Lung (tissue), 12 donors: Measurements from ENCODE around the gene ALS2. TPM values are rescaled to one million over a fixed set of nuclear protein-coding genes. Genes with fewer than 3 reads are reported as not detected.
A peak's percentile ranks its signal among the peaks of the same experiment; 100 is the strongest.
"Not testable (repeated sequence)": the region's sequence is repeated elsewhere in the genome, so short reads cannot be mapped to it uniquely, and the experiment has no call there.

Experiments
- ATAC-seq: fragments of 200-7000 bp; cut with Tn5 transposase; one replicate; pipeline ENCODE4 v1.9.1; 2020; ENCODE audit warnings: moderate number of reproducible peaks; ENCODE audit not compliant: insufficient read depth, low FRiP score
- DNase-seq, 3 donors: peaks; one replicate each; pipeline ENCODE4 v3.0.0-alpha.2; 2013 to 2017
- H3K27ac ChIP-seq, 2 donors: one replicate each; pipeline ENCODE4 v1.5.1; 2013; ENCODE audit warnings: mild to moderate bottlenecking in 2 of 2, moderate library complexity in 2 of 2, control low read depth in 1 of 2, inconsistent platforms in 1 of 2, low read depth in 1 of 2, low read length in 1 of 2
- H3K27me3 ChIP-seq, 3 donors: one replicate each; pipeline ENCODE4 v1.5.1; 2013; ENCODE audit warnings: low read length in 2 of 3; ENCODE audit not compliant: control insufficient read depth in 3 of 3, insufficient read depth in 3 of 3
- H3K36me3 ChIP-seq, 4 donors: one replicate each; pipeline ENCODE4 v1.5.1; 2013; ENCODE audit warnings: low read length in 4 of 4, mild to moderate bottlenecking in 1 of 4, moderate library complexity in 1 of 4; ENCODE audit not compliant: control insufficient read depth in 4 of 4, insufficient read depth in 4 of 4
- H3K4me1 ChIP-seq, 5 donors: one replicate each; pipeline ENCODE4 v1.5.1; 2013; ENCODE audit warnings: low read length in 5 of 5, mild to moderate bottlenecking in 2 of 5, moderate library complexity in 1 of 5; ENCODE audit not compliant: control insufficient read depth in 5 of 5, insufficient read depth in 5 of 5
- H3K4me3 ChIP-seq: one replicate; pipeline ENCODE4 v1.5.1; 2013; ENCODE audit warnings: mild to moderate bottlenecking, control low read depth, moderate library complexity
- H3K9ac ChIP-seq, 2 donors: one replicate each; pipeline ENCODE4 v1.5.1; 2013; ENCODE audit warnings: low read length in 2 of 2, control low read depth in 1 of 2; ENCODE audit not compliant: insufficient read depth in 1 of 2
- H3K9me3 ChIP-seq, 4 donors: one replicate each; pipeline ENCODE4 v1.5.1; 2013; ENCODE audit warnings: low read length in 3 of 4, mild to moderate bottlenecking in 1 of 4, moderate library complexity in 1 of 4; ENCODE audit not compliant: control insufficient read depth in 4 of 4, insufficient read depth in 3 of 4
- WGBS, 2 donors: extraction: QIAGEN DNeasy Blood & Tissue Kit; methylation state at CpG; one replicate each; pipeline ENCODE4 v1.1.7; 2013; 5-methylcytosine and 5-hydroxymethylcytosine counted together
- polyA plus RNA-seq, 2 donors: library from polyadenylated mRNA; stranded (reverse); fragments of 200-250 nt; gene quantifications; one replicate each; pipeline ENCODE4 v1.2.1, GENCODE V29; 2013
- total RNA-seq, 2 donors: library from RNA; depleted of rRNA in 1 of 2; stranded (reverse); fragments of >200 nt in 1 of 2; gene quantifications; one replicate each; pipeline ENCODE4 v1.2.1, GENCODE V29; 2014 to 2021
- TF ChIP-seq, protein P1 (sequence below): IDR thresholded peaks from 2 replicates; pipeline ENCODE4 v1.5.1; 2012; ENCODE audit warnings: mild to moderate bottlenecking; ENCODE audit errors: control extremely low read depth, extremely low read depth
- donor health status: control.
- donor health status: control.
- donor health status: Bipolar disorder and iron deficiency.
- donor health status: healthy.
- donor health status: DM: yes; HTN: yes; CAD: no.

The ALS2 gene
- total and polyA plus RNA-seq, 4 donors, result 6.1 to 34.6 (median 15.3) TPM

DNA sequence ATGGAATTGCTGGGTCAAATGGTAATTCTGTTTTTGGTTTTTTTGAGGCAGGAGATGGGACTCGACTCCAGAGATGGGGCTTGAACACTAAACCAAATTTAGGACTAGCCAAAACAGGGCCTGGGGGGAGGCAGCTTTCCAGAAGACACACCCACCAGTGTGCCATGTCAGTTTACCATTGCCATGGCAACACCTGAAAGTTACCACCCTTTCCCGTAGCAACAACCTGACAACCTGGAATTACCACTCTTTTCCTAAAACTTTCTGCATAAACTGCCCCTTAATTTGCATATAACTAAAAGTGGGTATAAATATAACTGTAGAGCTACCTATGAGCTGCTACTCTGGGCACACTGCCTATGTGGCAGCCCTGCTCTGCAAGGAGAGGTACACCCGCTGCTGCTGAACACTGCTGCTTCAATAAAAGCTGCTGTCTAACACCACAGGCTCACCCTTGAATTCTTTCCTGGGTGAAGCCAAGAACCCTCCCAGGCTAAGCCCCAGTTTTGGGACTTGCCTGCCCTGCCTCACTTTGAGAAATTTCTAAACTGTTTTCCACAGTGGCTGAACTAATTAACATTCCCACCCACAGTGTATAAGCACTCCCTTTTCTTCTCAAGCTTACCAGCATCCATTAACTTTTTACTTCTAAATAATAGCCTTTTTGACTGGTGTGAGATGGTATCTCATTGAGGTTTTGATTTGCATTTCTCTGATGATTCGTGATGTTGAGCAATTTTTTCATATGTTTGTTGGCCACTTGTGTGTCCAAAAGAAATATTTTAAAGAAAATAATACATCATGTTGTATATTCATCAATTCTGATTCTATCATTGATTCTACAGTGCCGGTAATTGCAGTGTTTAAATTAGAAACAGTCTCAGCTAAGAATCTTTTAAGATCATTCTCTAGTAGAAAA, 36.2 kb upstream of the ALS2 start:
- no peak overlapping the region for H3K4me3 ChIP-seq
- 89 to 95% methylated on average over 5 of the region's 5 CpGs for WGBS, 2 donors

DNA sequence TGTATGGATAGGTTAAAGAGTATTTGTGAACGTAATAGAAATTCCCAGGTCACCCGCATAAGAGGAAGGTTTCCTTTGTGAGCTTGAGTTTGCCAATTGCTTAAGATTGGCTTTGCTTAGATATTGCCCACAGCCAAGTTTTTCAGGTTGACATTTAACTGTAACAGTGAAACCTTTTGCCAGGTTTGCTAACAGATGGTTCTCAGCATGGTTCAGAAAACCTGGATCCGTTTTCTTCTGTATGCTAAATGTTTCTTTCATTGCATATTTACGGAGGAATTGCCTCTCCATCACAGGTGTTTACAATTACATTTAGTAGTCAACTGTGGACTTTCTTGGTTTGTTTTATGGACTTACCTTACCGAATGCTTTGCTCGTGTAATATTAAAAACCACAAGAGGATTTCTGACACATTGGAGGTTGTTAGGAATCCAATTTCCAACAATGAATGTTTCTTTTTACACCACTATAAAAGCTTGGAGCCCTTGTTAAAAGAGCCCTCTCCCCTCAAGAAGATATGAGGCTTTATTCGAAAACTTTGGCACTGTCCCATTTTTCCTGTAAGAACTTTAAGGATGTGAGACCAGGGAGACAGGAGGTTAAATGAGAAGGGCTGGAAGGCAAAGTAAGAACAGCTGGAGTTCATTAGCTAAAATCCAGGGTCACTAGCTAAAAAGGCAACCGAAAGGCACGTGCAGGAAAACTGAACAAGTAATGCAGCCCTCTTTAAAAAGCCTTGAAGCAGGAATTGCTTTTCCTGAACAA, 33.4 kb upstream of the ALS2 start:
- Histone ChIP-seq H3K9me3 (no peaks in the 10 kb centered on the region), H3K36me3 (no peaks in the 10 kb centered on the region), H3K27me3 (no peaks in the 10 kb centered on the region), H3K4me3 (no peak overlapping the region), H3K27ac (no peak overlapping the region), H3K4me1 (no peaks in the 10 kb centered on the region), H3K9ac (no peak overlapping the region)
- TF ChIP-seq, protein P1, sequence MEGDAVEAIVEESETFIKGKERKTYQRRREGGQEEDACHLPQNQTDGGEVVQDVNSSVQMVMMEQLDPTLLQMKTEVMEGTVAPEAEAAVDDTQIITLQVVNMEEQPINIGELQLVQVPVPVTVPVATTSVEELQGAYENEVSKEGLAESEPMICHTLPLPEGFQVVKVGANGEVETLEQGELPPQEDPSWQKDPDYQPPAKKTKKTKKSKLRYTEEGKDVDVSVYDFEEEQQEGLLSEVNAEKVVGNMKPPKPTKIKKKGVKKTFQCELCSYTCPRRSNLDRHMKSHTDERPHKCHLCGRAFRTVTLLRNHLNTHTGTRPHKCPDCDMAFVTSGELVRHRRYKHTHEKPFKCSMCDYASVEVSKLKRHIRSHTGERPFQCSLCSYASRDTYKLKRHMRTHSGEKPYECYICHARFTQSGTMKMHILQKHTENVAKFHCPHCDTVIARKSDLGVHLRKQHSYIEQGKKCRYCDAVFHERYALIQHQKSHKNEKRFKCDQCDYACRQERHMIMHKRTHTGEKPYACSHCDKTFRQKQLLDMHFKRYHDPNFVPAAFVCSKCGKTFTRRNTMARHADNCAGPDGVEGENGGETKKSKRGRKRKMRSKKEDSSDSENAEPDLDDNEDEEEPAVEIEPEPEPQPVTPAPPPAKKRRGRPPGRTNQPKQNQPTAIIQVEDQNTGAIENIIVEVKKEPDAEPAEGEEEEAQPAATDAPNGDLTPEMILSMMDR, result no peak
- DNase-seq, result peak in 2 of 3 donors; percentile 15 to 18
- 72 to 83% methylated on average over 9 of the region's 9 CpGs for WGBS, 2 donors
- no peak for ATAC-seq

More for the DNA sequence above, 36.2 kb upstream of the ALS2 start:
- Histone ChIP-seq H3K4me1 (no peaks in the 10 kb centered on the region), H3K9me3 (no peaks in the 10 kb centered on the region), H3K9ac (no peak overlapping the region), H3K27ac (no peak overlapping the region), H3K36me3 (no peaks in the 10 kb centered on the region), H3K27me3 (no peaks in the 10 kb centered on the region)
- ATAC-seq, result no peak
- TF ChIP-seq, protein P1, result no peak
- DNase-seq, result no peak

DNA sequence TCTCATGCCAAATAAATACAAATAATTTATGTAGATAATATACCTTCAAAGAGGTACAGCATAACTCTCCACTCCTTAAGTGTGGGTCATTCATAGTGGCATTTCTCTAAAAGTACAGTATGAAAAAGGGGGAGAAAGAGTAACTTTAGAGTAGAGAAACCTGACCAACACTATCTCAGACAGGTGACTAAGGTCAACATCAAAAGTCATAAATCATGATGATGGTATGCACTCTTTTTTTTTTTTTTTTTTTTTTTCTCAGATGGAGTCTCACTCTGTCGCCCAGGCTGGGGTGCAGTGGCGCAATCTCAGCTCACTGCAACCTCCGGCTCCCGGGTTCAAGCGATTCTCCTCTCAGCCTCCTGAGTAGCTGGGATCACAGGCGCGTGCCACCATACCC, 29.9 kb upstream of the ALS2 start:
- not testable (repeated sequence) for H3K4me3 ChIP-seq, DNase-seq, H3K9me3 ChIP-seq, ATAC-seq, H3K9ac ChIP-seq, H3K36me3 ChIP-seq, H3K27ac ChIP-seq, H3K27me3 ChIP-seq
- H3K4me1 ChIP-seq, result peaks cover 0 to 17% (median 2%) of the 10 kb centered on the region in 5 donors
- WGBS, 2 donors, result 90 to 95% methylated on average over 7 of the region's 7 CpGs

DNA sequence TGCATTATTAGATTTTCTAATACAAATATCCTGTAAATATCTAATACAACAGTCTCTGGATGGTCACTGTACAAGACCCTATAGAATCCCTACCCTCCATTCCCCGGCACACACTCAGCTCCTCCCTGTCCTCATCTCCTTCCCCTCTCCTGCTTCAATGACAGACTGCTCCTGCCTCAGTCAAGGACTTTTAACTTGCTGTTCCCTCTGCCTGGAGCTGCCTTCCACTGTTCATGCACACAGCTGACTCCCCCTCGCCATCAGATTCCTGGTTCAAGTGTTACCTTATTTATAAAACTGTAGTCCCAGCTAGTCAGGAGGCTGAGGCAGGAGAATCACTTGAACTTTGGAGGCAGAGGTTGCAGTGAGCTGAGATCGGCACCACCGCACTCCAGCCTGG, 28.9 kb upstream of the ALS2 start:
- Histone ChIP-seq H3K4me1 (peaks cover 0 to 17% (median 2%) of the 10 kb centered on the region in 5 donors), H3K27me3 (no peaks in the 10 kb centered on the region), H3K36me3 (no peaks in the 10 kb centered on the region), H3K9ac (no peak overlapping the region), H3K9me3 (no peaks in the 10 kb centered on the region), H3K27ac (no peak overlapping the region), H3K4me3 (no peak overlapping the region)
- DNase-seq (no peak), ATAC-seq (no peak)
- WGBS, 2 donors, result 64 to 80% methylated on average over 4 of the region's 4 CpGs
- TF ChIP-seq, protein P1, result no peak
